Natural killer cell (primary cell): ENCODE measurements around the gene ANP32D. TPM values are rescaled to one million over a fixed set of nuclear protein-coding genes. Genes with fewer than 3 reads are reported as not detected.
"Not testable (repeated sequence)": the region's sequence is repeated elsewhere in the genome, so short reads cannot be mapped to it uniquely, and the experiment has no call there.

Source experiments
- ATAC-seq, 3 donors: fragments of 150-1000 bp in 2 of 3; fragments of 200-7000 bp in 1 of 3; cut with Tn5 transposase; 1 replicate in 1 of 3; 2 replicates in 2 of 3; pipeline ENCODE4 v1.10.0; 2021; ENCODE audit warnings: mild to moderate bottlenecking in 2 of 3, moderate library complexity in 2 of 3
- DNase-seq, 2 donors: peaks; one replicate each; pipeline versions ENCODE4 v3.0.0 to v3.0.0-alpha.2; 2013 to 2021; ENCODE audit warnings: mixed read lengths in 1 of 2
- H3K27ac ChIP-seq: one replicate; pipeline ENCODE4 v1.5.1; 2013; ENCODE audit warnings: mild to moderate bottlenecking, low read length
- H3K27me3 ChIP-seq: one replicate; pipeline ENCODE4 v1.6.1; 2013; ENCODE audit warnings: low read length; ENCODE audit not compliant: control insufficient read depth, insufficient read depth
- H3K36me3 ChIP-seq: one replicate; pipeline ENCODE4 v1.6.1; 2013; ENCODE audit warnings: low read length; ENCODE audit not compliant: control insufficient read depth, insufficient read depth
- H3K4me1 ChIP-seq: one replicate; pipeline ENCODE4 v1.6.1; 2013; ENCODE audit warnings: low read length; ENCODE audit not compliant: control insufficient read depth, insufficient read depth
- H3K4me3 ChIP-seq: one replicate; pipeline ENCODE4 v1.5.1; 2013; ENCODE audit warnings: low read length
- H3K9me3 ChIP-seq: one replicate; pipeline ENCODE4 v1.6.1; 2013; ENCODE audit warnings: low read length; ENCODE audit not compliant: control insufficient read depth, insufficient read depth
- H3K27ac Mint-ChIP-seq, 2 donors: one replicate each; pipeline ENCODE4 v1.8.0; 2022; ENCODE audit warnings: mild to moderate bottlenecking in 2 of 2, mixed read lengths in 2 of 2, moderate library complexity in 1 of 2
- H3K27me3 Mint-ChIP-seq, 2 donors: one replicate each; pipeline ENCODE4 v1.8.0; 2022; ENCODE audit warnings: low read depth in 2 of 2, mixed read lengths in 2 of 2
- H3K36me3 Mint-ChIP-seq: one replicate; pipeline ENCODE4 v1.8.0; 2022; ENCODE audit warnings: mixed read lengths
- H3K4me1 Mint-ChIP-seq, 2 donors: one replicate each; pipeline ENCODE4 v1.8.0; 2022; ENCODE audit warnings: mixed read lengths in 2 of 2
- H3K4me3 Mint-ChIP-seq: one replicate; pipeline ENCODE4 v1.8.0; 2022; ENCODE audit warnings: mild to moderate bottlenecking, moderate library complexity, mixed read lengths
- H3K9me3 Mint-ChIP-seq, 2 donors: one replicate each; pipeline ENCODE4 v1.8.0; 2022; ENCODE audit warnings: mixed read lengths in 2 of 2
- WGBS: methylation state at CpG from one replicate; pipeline ENCODE4 v1.1.7; 2013; ENCODE audit warnings: missing lambda C conversion rate; ENCODE audit not compliant: insufficient coverage; 5-methylcytosine and 5-hydroxymethylcytosine counted together
- intact Hi-C: fragments of 100-400 bp; cut with micrococcal nuclease; formaldehyde crosslinking; loops from one replicate; pipeline ENCODE4 v1.14.2; 2022
- total RNA-seq, 4 donors: library from RNA; stranded (reverse); fragments of 120-200 nt in 1 of 4; gene quantifications; one replicate each; pipeline versions ENCODE4 v1.2.3 to v1.2.4, GENCODE V29; 2013 to 2022
- TF ChIP-seq, protein P1 (sequence below): fragments of 200-600 bp; IDR thresholded peaks from one replicate; pipeline ENCODE4 v1.8.0; 2022; ENCODE audit warnings: antibody characterized with exemption

ANP32D gene
- total RNA-seq, 3 donors from 2014 or later (not counting 1 experiment from before 2014, with no cell fraction given): not detected

DNA sequence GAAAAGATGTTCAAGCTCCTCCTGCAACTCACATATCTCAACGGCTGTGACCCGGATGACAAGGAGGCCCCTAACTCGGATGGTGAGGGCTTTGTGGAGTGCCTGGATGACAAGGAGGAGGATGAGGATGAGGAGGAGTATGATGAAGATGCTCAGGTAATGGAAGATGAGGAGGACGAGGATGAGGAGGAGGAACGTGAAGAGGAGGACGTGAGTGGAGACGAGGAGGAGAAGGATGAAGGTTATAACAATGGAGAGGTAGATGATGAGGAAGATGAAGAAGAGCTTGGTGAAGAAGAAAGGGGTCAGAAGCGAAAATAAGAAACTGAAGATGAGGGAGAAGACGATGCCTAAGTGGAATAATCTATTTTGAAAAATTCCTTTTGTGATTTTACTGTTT is 702 bp downstream of the ANP32D start:
- TF ChIP-seq, protein P1, sequence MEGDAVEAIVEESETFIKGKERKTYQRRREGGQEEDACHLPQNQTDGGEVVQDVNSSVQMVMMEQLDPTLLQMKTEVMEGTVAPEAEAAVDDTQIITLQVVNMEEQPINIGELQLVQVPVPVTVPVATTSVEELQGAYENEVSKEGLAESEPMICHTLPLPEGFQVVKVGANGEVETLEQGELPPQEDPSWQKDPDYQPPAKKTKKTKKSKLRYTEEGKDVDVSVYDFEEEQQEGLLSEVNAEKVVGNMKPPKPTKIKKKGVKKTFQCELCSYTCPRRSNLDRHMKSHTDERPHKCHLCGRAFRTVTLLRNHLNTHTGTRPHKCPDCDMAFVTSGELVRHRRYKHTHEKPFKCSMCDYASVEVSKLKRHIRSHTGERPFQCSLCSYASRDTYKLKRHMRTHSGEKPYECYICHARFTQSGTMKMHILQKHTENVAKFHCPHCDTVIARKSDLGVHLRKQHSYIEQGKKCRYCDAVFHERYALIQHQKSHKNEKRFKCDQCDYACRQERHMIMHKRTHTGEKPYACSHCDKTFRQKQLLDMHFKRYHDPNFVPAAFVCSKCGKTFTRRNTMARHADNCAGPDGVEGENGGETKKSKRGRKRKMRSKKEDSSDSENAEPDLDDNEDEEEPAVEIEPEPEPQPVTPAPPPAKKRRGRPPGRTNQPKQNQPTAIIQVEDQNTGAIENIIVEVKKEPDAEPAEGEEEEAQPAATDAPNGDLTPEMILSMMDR: no peak
- Mint-ChIP-seq H3K9me3 (peaks cover 12 to 13% of the 10 kb centered on the region in 2 donors), H3K4me3 (no peak overlapping the region), H3K4me1 (no peaks in the 10 kb centered on the region), H3K27me3 (peaks cover 17 to 30% of the 10 kb centered on the region in 2 donors), H3K36me3 (peaks cover 33% of the 10 kb centered on the region), H3K27ac (no peak overlapping the region)
- intact Hi-C loops: no loop called here
- no peak for ATAC-seq
- no peak overlapping the region for H3K27ac ChIP-seq
- DNase-seq: no peak
- no peaks in the 10 kb centered on the region for H3K27me3 ChIP-seq
- H3K4me1 ChIP-seq: no peaks in the 10 kb centered on the region
- H3K4me3 ChIP-seq: no peak overlapping the region
- H3K9me3 ChIP-seq: peaks cover 9% of the 10 kb centered on the region
- 74% methylated on average over 8 of the region's 9 CpGs for WGBS
- no peaks in the 10 kb centered on the region for H3K36me3 ChIP-seq

- H3K27ac Mint-ChIP-seq, H3K4me1 ChIP-seq, H3K4me3 ChIP-seq, H3K36me3 ChIP-seq, H3K4me1 Mint-ChIP-seq, H3K9me3 Mint-ChIP-seq, H3K9me3 ChIP-seq, H3K4me3 Mint-ChIP-seq, ATAC-seq, DNase-seq, H3K27ac ChIP-seq, intact Hi-C loops, H3K27me3 ChIP-seq: not testable (repeated sequence)
- Mint-ChIP-seq H3K36me3 (peaks cover 22% of the 10 kb centered on the region), H3K27me3 (peaks cover 17 to 30% of the 10 kb centered on the region in 2 donors)
- WGBS: 83% methylated on average over 11 of the region's 11 CpGs
Measured at GRCh38 chr12:48474497-48474896, 2.1 kb downstream of the ANP32D start.

DNA sequence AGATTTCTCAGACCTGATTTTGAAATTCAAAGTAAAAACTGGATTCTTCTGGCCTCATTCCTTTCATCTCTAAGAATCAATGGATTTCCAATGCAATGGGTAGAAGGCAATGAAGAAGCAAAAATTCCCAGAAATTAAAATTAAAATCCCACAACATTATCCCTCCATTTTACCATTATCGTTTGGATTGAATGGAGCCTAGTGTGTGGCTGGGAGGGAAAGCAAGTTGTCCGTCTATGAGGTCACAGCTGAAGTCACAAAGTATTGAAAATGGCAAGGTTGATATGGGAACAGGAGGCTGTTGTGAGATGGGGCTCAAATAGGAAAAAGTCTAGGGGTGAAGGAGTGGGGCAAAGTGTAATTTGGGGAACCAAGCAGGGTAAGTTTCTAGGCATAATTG is 9.8 kb downstream of the ANP32D start, which contains the start of gene C12orf54:
Gene C12orf54, plus strand, starts transcription at position 301 of the 400 bp plus-strand sequence. CDS start 799 bp downstream, outside the sequence.
- Histone ChIP-seq H3K27me3 (no peaks in the 10 kb centered on the region), H3K4me1 (no peaks in the 10 kb centered on the region), H3K27ac (no peak within 1 kb of the TSS), H3K4me3 (no peak within 1 kb of the TSS), H3K36me3 (no peaks in the 10 kb centered on the region), H3K9me3 (no peaks in the 10 kb centered on the region)
- Mint-ChIP-seq H3K27ac (no peak within 1 kb of the TSS), H3K36me3 (no peaks in the 10 kb centered on the region), H3K9me3 (no peaks in the 10 kb centered on the region), H3K4me3 (no peak within 1 kb of the TSS), H3K4me1 (no peaks in the 10 kb centered on the region), H3K27me3 (peaks cover 4 to 39% of the 10 kb centered on the region in 2 donors)
- intact Hi-C loops: no loop called here
- TF ChIP-seq, protein P1: no peak
- 96% methylated on average over 1 of the region's 2 CpGs for WGBS
- ATAC-seq (no peak), DNase-seq (no peak)

- ATAC-seq: no peak
- Mint-ChIP-seq H3K36me3 (no peaks in the 10 kb centered on the region), H3K4me3 (no peak overlapping the region), H3K9me3 (no peaks in the 10 kb centered on the region), H3K27me3 (peaks cover 4 to 34% of the 10 kb centered on the region in 2 donors), H3K4me1 (no peaks in the 10 kb centered on the region), H3K27ac (no peak overlapping the region)
- no peak overlapping the region for H3K4me3 ChIP-seq
- H3K36me3 ChIP-seq: no peaks in the 10 kb centered on the region
- no peaks in the 10 kb centered on the region for H3K27me3 ChIP-seq
- intact Hi-C loops: no loop called here
- TF ChIP-seq, protein P1: no peak
- no peak overlapping the region for H3K27ac ChIP-seq
- no peaks in the 10 kb centered on the region for H3K4me1 ChIP-seq
- H3K9me3 ChIP-seq: no peaks in the 10 kb centered on the region
- 82% methylated on average over 3 of the region's 3 CpGs for WGBS
- DNase-seq: no peak
Measured at GRCh38 chr12:48482930-48483329, 10.6 kb downstream of the ANP32D start.
